ENCODE measurements around the gene DMBT1. TPM values are rescaled to one million over a fixed set of nuclear protein-coding genes. Genes with fewer than 3 reads are reported as not detected.

Gene DMBT1
- total RNA-seq, 1 donor from 2014 or later = 0.44 TPM

- DNase-seq = no peak
- peaks cover 20% of the 10 kb centered on the region for H3K27me3 ChIP-seq (ENCODE audit: low read depth)
- TF ChIP-seq CTCF (IDR thresholded peaks at IDR 0.05; ENCODE audit: borderline replicate concordance) = no peak
- H3K27ac ChIP-seq (replicated peaks) = no peak overlapping the region
- no peak overlapping the region for H3K4me3 ChIP-seq
- intact Hi-C loops (cut with micrococcal nuclease) = loop anchor here (10.0 kb wide), 1 partner anchor 109 kb away; no protein-coding TSS in a partner anchor
- peaks cover 5% of the 10 kb centered on the region for H3K4me1 ChIP-seq
- H3K36me3 ChIP-seq = no peaks in the 10 kb centered on the region
- no peaks in the 10 kb centered on the region for H3K9me3 ChIP-seq (replicated peaks)
Observed at GRCh38 chr10:122553341-122553740, 7.2 kb upstream of the DMBT1 start.

- Histone ChIP-seq H3K4me1 (peaks cover 5% of the 10 kb centered on the region), H3K27ac (replicated peaks) (no peak overlapping the region), H3K36me3 (no peaks in the 10 kb centered on the region), H3K4me3 (no peak overlapping the region), H3K9me3 (replicated peaks) (no peaks in the 10 kb centered on the region), H3K27me3 (ENCODE audit: low read depth) (peaks cover 29% of the 10 kb centered on the region)
- intact Hi-C loops (cut with micrococcal nuclease) = loop anchor here (10.0 kb wide), 1 partner anchor 110 kb away; no protein-coding TSS in a partner anchor
- no peak for TF ChIP-seq CTCF (IDR thresholded peaks at IDR 0.05; ENCODE audit: borderline replicate concordance)
- no peak for DNase-seq
Observed at GRCh38 chr10:122554131-122555036, 6.2 kb upstream of the DMBT1 start.

- no peaks in the 10 kb centered on the region for H3K9me3 ChIP-seq (replicated peaks)
- peaks cover 5% of the 10 kb centered on the region for H3K4me1 ChIP-seq
- no peak overlapping the region for H3K4me3 ChIP-seq
- peaks cover 29% of the 10 kb centered on the region for H3K27me3 ChIP-seq (ENCODE audit: low read depth)
- no peak for DNase-seq
- no peak for TF ChIP-seq CTCF (IDR thresholded peaks at IDR 0.05; ENCODE audit: borderline replicate concordance)
- H3K27ac ChIP-seq (replicated peaks) = no peak overlapping the region
- intact Hi-C loops (cut with micrococcal nuclease) = loop anchor here (10.0 kb wide), 1 partner anchor 111 kb away; no protein-coding TSS in a partner anchor
- no peaks in the 10 kb centered on the region for H3K36me3 ChIP-seq
Observed at GRCh38 chr10:122555442-122555841, 5.1 kb upstream of the DMBT1 start.

GRCh38 chr10:122557516-122557915 lies 3.0 kb upstream of the DMBT1 start:
- no peak overlapping the region for H3K27ac ChIP-seq (replicated peaks)
- TF ChIP-seq CTCF (IDR thresholded peaks at IDR 0.05; ENCODE audit: borderline replicate concordance) = no peak
- H3K36me3 ChIP-seq = no peaks in the 10 kb centered on the region
- peaks cover 36% of the 10 kb centered on the region for H3K27me3 ChIP-seq (ENCODE audit: low read depth)
- DNase-seq = no peak
- intact Hi-C loops (cut with micrococcal nuclease) = loop anchor here (10.0 kb wide), 1 partner anchor 113 kb away; no protein-coding TSS in a partner anchor
- H3K9me3 ChIP-seq (replicated peaks) = no peaks in the 10 kb centered on the region
- H3K4me3 ChIP-seq = no peak overlapping the region
- no peaks in the 10 kb centered on the region for H3K4me1 ChIP-seq

GRCh38 chr10:122558452-122558851 lies 2.1 kb upstream of the DMBT1 start:
- TF ChIP-seq CTCF (IDR thresholded peaks at IDR 0.05; ENCODE audit: borderline replicate concordance) = no peak
- H3K4me3 ChIP-seq = no peak overlapping the region
- H3K4me1 ChIP-seq = no peaks in the 10 kb centered on the region
- no peak overlapping the region for H3K27ac ChIP-seq (replicated peaks)
- H3K9me3 ChIP-seq (replicated peaks) = no peaks in the 10 kb centered on the region
- peaks cover 44% of the 10 kb centered on the region for H3K27me3 ChIP-seq (ENCODE audit: low read depth)
- DNase-seq = no peak
- no peaks in the 10 kb centered on the region for H3K36me3 ChIP-seq
- intact Hi-C loops (cut with micrococcal nuclease) = loop anchor here (10.0 kb wide), 1 partner anchor 114 kb away; no protein-coding TSS in a partner anchor

Measured in left ventricle myocardium inferior (tissue), 1 donor.